CD14-positive monocyte (primary cell): ENCODE results near the gene HNRNPAB. TPM values are rescaled to one million over a fixed set of nuclear protein-coding genes. Genes with fewer than 3 reads are reported as not detected.

Experiments
- DNase-seq, 3 donors: peaks; one replicate each; pipeline ENCODE4 v3.0.0-alpha.2; 2011 to 2022
- H2AFZ ChIP-seq: 2 replicates; pipeline ENCODE4 v1.6.0; 2012; ENCODE audit warnings: mild to moderate bottlenecking, low read depth, low read length, inconsistent platforms; ENCODE audit not compliant: insufficient read depth, poor library complexity, severe bottlenecking
- H3K27ac ChIP-seq, 2 donors: 1 replicate in 1 of 2; 2 replicates in 1 of 2; pipeline ENCODE4 v1.5.1; 2012 to 2013; ENCODE audit warnings: low read length in 2 of 2, control low read depth in 1 of 2, inconsistent platforms in 1 of 2, low read depth in 1 of 2, mild to moderate bottlenecking in 1 of 2
- H3K27me3 ChIP-seq, 2 donors: one replicate each; pipeline versions ENCODE4 v1.6.0 to v1.6.1; 2011 to 2013; ENCODE audit warnings: low read length in 2 of 2; ENCODE audit not compliant: control insufficient read depth in 2 of 2, insufficient read depth in 2 of 2
- H3K36me3 ChIP-seq, 2 donors: replicated peaks in 1 of 2; 1 replicate in 1 of 2; 2 replicates in 1 of 2; pipeline versions ENCODE4 v1.5.1 to v1.6.1; 2012 to 2013; ENCODE audit warnings: low read length in 2 of 2, control low read depth in 1 of 2, inconsistent platforms in 1 of 2, mild to moderate bottlenecking in 1 of 2; ENCODE audit not compliant: insufficient read depth in 2 of 2, control insufficient read depth in 1 of 2
- H3K4me1 ChIP-seq, 2 donors: 1 replicate in 1 of 2; 2 replicates in 1 of 2; pipeline versions ENCODE4 v1.5.1 to v1.6.1; 2012 to 2013; ENCODE audit warnings: low read length in 2 of 2, control low read depth in 1 of 2, inconsistent platforms in 1 of 2, mild to moderate bottlenecking in 1 of 2, moderate library complexity in 1 of 2; ENCODE audit not compliant: insufficient read depth in 2 of 2, control insufficient read depth in 1 of 2
- H3K4me2 ChIP-seq: replicated peaks from 2 replicates; pipeline ENCODE3; 2012; ENCODE audit warnings: low read length, moderate library complexity, mild to moderate bottlenecking; ENCODE audit not compliant: poor library complexity, severe bottlenecking; ENCODE audit errors: extremely low read depth
- H3K4me3 ChIP-seq, 3 experiments: fragments of 200-600 bp in 1 of 3; sonication (generic) in 1 of 3; replicated peaks in 1 of 3; 1 replicate in 2 of 3; 2 replicates in 1 of 3; pipeline ENCODE4 v1.5.1; 2011 to 2013; ENCODE audit warnings: low read length in 3 of 3, mild to moderate bottlenecking in 3 of 3, control low read depth in 2 of 3, low read depth in 2 of 3, inconsistent platforms in 1 of 3, moderate library complexity in 1 of 3
- H3K79me2 ChIP-seq: 2 replicates; pipeline ENCODE4 v1.6.0; 2012; ENCODE audit warnings: mild to moderate bottlenecking, control low read depth, inconsistent platforms, low read length, moderate library complexity; ENCODE audit not compliant: insufficient read depth
- H3K9ac ChIP-seq: 2 replicates; pipeline ENCODE4 v1.6.0; 2017; ENCODE audit warnings: low read length, mild to moderate bottlenecking; ENCODE audit not compliant: insufficient read depth, poor library complexity, severe bottlenecking
- H3K9me3 ChIP-seq, 2 donors: replicated peaks in 1 of 2; 1 replicate in 1 of 2; 2 replicates in 1 of 2; pipeline versions ENCODE4 v1.5.1 to v1.6.1; 2012 to 2013; ENCODE audit warnings: low read length in 2 of 2, control low read depth in 1 of 2; ENCODE audit not compliant: control insufficient read depth in 1 of 2, insufficient read depth in 1 of 2
- H4K20me1 ChIP-seq: 2 replicates; pipeline ENCODE4 v1.6.0; 2012; ENCODE audit warnings: mild to moderate bottlenecking, low read length, control low read depth, moderate library complexity; ENCODE audit not compliant: insufficient read depth
- H3K27ac Mint-ChIP-seq, 7 donors: one replicate each; pipeline ENCODE4 v1.8.0; 2020; ENCODE audit warnings: mild to moderate bottlenecking in 7 of 7, mixed read lengths in 7 of 7, moderate library complexity in 6 of 7, inconsistent platforms in 2 of 7
- H3K27me3 Mint-ChIP-seq, 3 donors: one replicate each; pipeline ENCODE4 v1.8.0; 2021 to 2022; ENCODE audit warnings: low read depth in 3 of 3, mild to moderate bottlenecking in 3 of 3, mixed read lengths in 3 of 3, moderate library complexity in 3 of 3, inconsistent platforms in 1 of 3
- H3K36me3 Mint-ChIP-seq, 2 donors: one replicate each; pipeline ENCODE4 v1.8.0; 2020; ENCODE audit warnings: mixed read lengths in 2 of 2, inconsistent platforms in 1 of 2, mild to moderate bottlenecking in 1 of 2
- H3K4me1 Mint-ChIP-seq: one replicate; pipeline ENCODE4 v1.8.0; 2020; ENCODE audit warnings: mild to moderate bottlenecking, mixed read lengths
- H3K4me3 Mint-ChIP-seq, 2 donors: one replicate each; pipeline ENCODE4 v1.8.0; 2020; ENCODE audit warnings: mild to moderate bottlenecking in 2 of 2, mixed read lengths in 2 of 2, moderate library complexity in 1 of 2
- H3K9me3 Mint-ChIP-seq, 7 donors: one replicate each; pipeline ENCODE4 v1.8.0; 2020 to 2022; ENCODE audit warnings: mixed read lengths in 7 of 7, mild to moderate bottlenecking in 6 of 7, moderate library complexity in 6 of 7, inconsistent platforms in 2 of 7
- CTCF ChIP-seq: fragments of 200-600 bp; IDR thresholded peaks from one replicate; pipeline ENCODE4 v1.8.0; 2022; ENCODE audit warnings: antibody characterized with exemption, mild to moderate bottlenecking
- WGBS: methylation state at CpG from one replicate; pipeline ENCODE4 v1.1.5; 2013; ENCODE audit warnings: missing lambda C conversion rate; ENCODE audit not compliant: insufficient coverage; 5-methylcytosine and 5-hydroxymethylcytosine counted together
- intact Hi-C, 2 donors: fragments of 100-400 bp; cut with micrococcal nuclease; formaldehyde crosslinking; loops; one replicate each; pipeline versions ENCODE4 v1.15.0 to v1.15.1; 2023
- polyA plus RNA-seq, 3 donors: library from polyadenylated mRNA; depleted of rRNA in 1 of 3; unstranded in 2 of 3; stranded (reverse) in 1 of 3; fragments of 300-500 nt in 2 of 3; fragments of >200 nt in 1 of 3; fragmentation: Illumina TruSeq in 2 of 3; gene quantifications; 1 replicate in 2 of 3; 2 replicates in 1 of 3; pipeline ENCODE4 v1.2.3, GENCODE V29; 2012 to 2021

HNRNPAB gene
- polyA plus RNA-seq, 3 donors, result 44.8 to 59.4 (median 54.2) TPM

GRCh38 chr5:178163772-178164735, 40.3 kb upstream of the HNRNPAB start:
- under 1% methylated on average over 25 of the region's 33 CpGs for WGBS
- no peaks in the 10 kb centered on the region for H3K79me2 ChIP-seq
- H3K9me3 ChIP-seq, result no peaks in the 10 kb centered on the region
- Mint-ChIP-seq H3K36me3 (no peaks in the 10 kb centered on the region), H3K4me1 (peaks cover 10% of the 10 kb centered on the region), H3K4me3 (peak overlapping the region in 1 of 2 donors; percentile 76), H3K27ac (peak overlapping the region in 1 of 7 donors; percentile 63), H3K27me3 (peaks cover 11 to 28% (median 20%) of the 10 kb centered on the region in 3 donors), H3K9me3 (peaks cover 0 to 3% (median 0%) of the 10 kb centered on the region in 7 donors)
- H3K27me3 ChIP-seq, result peaks cover 0 to 6% of the 10 kb centered on the region in 2 donors
- intact Hi-C loops, result loop anchor here (1.0 to 2.0 kb wide), 2 partner anchors 87 to 88 kb away; no protein-coding TSS in a partner anchor
- peak overlapping the region; percentile 69 for H3K4me2 ChIP-seq
- peak; percentile 88 for TF ChIP-seq CTCF
- H4K20me1 ChIP-seq, result no peaks in the 10 kb centered on the region
- no peak overlapping the region for H3K27ac ChIP-seq
- H3K9ac ChIP-seq, result peak overlapping the region; percentile 15
- H3K4me3 ChIP-seq, result peak overlapping the region in 1 of 3 experiments; percentile 53
- peaks cover 8 to 9% of the 10 kb centered on the region in 2 donors for H3K4me1 ChIP-seq
- peak overlapping the region; percentile 66 for H2AFZ ChIP-seq
- H3K36me3 ChIP-seq, result no peaks in the 10 kb centered on the region
- DNase-seq, result peak; percentile 74 to 75 (median 74)

- 75% methylated on average over 36 of the region's 38 CpGs for WGBS
- no peak for TF ChIP-seq CTCF
- no peak overlapping the region for H3K4me3 ChIP-seq
- no peak overlapping the region for H3K4me2 ChIP-seq
- H3K9me3 ChIP-seq, result no peaks in the 10 kb centered on the region
- Mint-ChIP-seq H3K36me3 (no peaks in the 10 kb centered on the region), H3K4me3 (peak overlapping the region in 1 of 2 donors; percentile 60), H3K9me3 (peaks cover 0 to 3% (median 0%) of the 10 kb centered on the region in 7 donors), H3K27ac (no peak overlapping the region), H3K4me1 (peaks cover 10% of the 10 kb centered on the region), H3K27me3 (peaks cover 8 to 28% (median 20%) of the 10 kb centered on the region in 3 donors)
- no peak for DNase-seq
- no peaks in the 10 kb centered on the region for H3K36me3 ChIP-seq
- peaks cover 0 to 6% of the 10 kb centered on the region in 2 donors for H3K27me3 ChIP-seq
- H3K9ac ChIP-seq, result no peak overlapping the region
- H3K4me1 ChIP-seq, result peaks cover 8 to 9% of the 10 kb centered on the region in 2 donors
- no peak overlapping the region for H3K27ac ChIP-seq
- H3K79me2 ChIP-seq, result no peaks in the 10 kb centered on the region
- H2AFZ ChIP-seq, result no peak overlapping the region
- intact Hi-C loops, result loop anchor here in 1 of 2 donors (2.0 kb wide), 1 partner anchor 89 kb away; no protein-coding TSS in a partner anchor
- no peaks in the 10 kb centered on the region for H4K20me1 ChIP-seq
These were observed 38.8 kb upstream of the HNRNPAB start for GRCh38 chr5:178165581-178165980.
